HepG2 (cell line): Measurements from ENCODE around the gene SH2D7. TPM values are rescaled to one million over a fixed set of nuclear protein-coding genes. Genes with fewer than 3 reads are reported as not detected.

Experiments used
- ATAC-seq: fragments of 200-7000 bp; cut with Tn5 transposase; 3 replicates; pipeline ENCODE4 v1.9.1; 2020; ENCODE audit warnings: mild to moderate bottlenecking, moderate library complexity
- BruUV-seq: library from RNA; stranded (reverse); fragments of 400-500 nt; replicated peaks from 2 replicates; lab custom pipeline; 2021; lab: Mats Ljungman, UMichigan
- CTCF ChIA-PET: fragments of 300-600 bp; formaldehyde crosslinking; extraction: SDS; loops from one replicate; lab custom pipeline; 2021; ENCODE audit warnings: low total read pairs, inconsistent platforms, low intra/inter-chr PET ratio; lab: Yijun Ruan, JAX
- POLR2A ChIA-PET: fragments of 350-600 bp; sonication (Branson Sonifier 250); formaldehyde crosslinking; loops from one replicate; lab custom pipeline; 2020; ENCODE audit warnings: antibody characterized with exemption, inconsistent platforms; lab: Yijun Ruan, JAX
- DNase-seq: peaks from one replicate; pipeline ENCODE4 v3.0.0-alpha.2; 2015; ENCODE audit warnings: low spot score
- FAIRE-seq: peaks from 3 replicates; lab custom pipeline; 2011; peaks lifted over from hg19 to GRCh38; lab: Jason Lieb, UNC
- H2AFZ ChIP-seq: one replicate; pipeline ENCODE4 v1.6.1; 2011; ENCODE audit warnings: low read length, inconsistent platforms
- H3K27ac ChIP-seq: fragments of 300-600 bp; 3 replicates; pipeline ENCODE4 v1.8.0; 2011; ENCODE audit warnings: mixed run types, mild to moderate bottlenecking, mixed read lengths, low read length, inconsistent platforms; ENCODE audit not compliant: insufficient read depth; ENCODE audit errors: extremely low read length
- H3K27me3 ChIP-seq, 2 experiments: fragments of 200-600 bp in 1 of 2; 2 replicates in 1 of 2; 3 replicates in 1 of 2; pipeline versions ENCODE4 v1.6.0 to v1.8.0; 2011; ENCODE audit warnings: low read length in 2 of 2, mild to moderate bottlenecking in 2 of 2, moderate library complexity in 2 of 2, inconsistent platforms in 1 of 2; ENCODE audit not compliant: insufficient read depth in 2 of 2, control insufficient read depth in 1 of 2
- H3K36me3 ChIP-seq, 2 experiments: fragments of 200-600 bp in 1 of 2; replicated peaks in 1 of 2; 2 replicates in 1 of 2; 3 replicates in 1 of 2; pipeline versions ENCODE4 v1.5.1 to v1.8.0; 2011; ENCODE audit warnings: low read length in 2 of 2, inconsistent platforms in 1 of 2; ENCODE audit not compliant: insufficient read depth in 2 of 2, control insufficient read depth in 1 of 2
- H3K4me1 ChIP-seq: 2 replicates; pipeline ENCODE4 v1.5.1; 2012; ENCODE audit warnings: low read length, inconsistent platforms; ENCODE audit not compliant: insufficient read depth
- H3K4me2 ChIP-seq: 2 replicates; pipeline ENCODE4 v1.6.0; 2011; ENCODE audit warnings: low read depth, low read length, inconsistent platforms
- H3K4me3 ChIP-seq, 3 experiments: fragments of 200-600 bp in 1 of 3; sonication (generic), shearing (Covaris generic) in 1 of 3; replicated peaks in 1 of 3; 2 replicates each; pipeline ENCODE4 v1.5.1; 2011 to 2016; ENCODE audit warnings: low read length in 3 of 3, inconsistent platforms in 2 of 3, low read depth in 2 of 3, mild to moderate bottlenecking in 2 of 3, control low read depth in 1 of 3, mixed read lengths in 1 of 3; ENCODE audit not compliant: insufficient read depth in 1 of 3
- H3K79me2 ChIP-seq: one replicate; pipeline ENCODE4 v1.6.1; 2011; ENCODE audit warnings: low read length, inconsistent platforms; ENCODE audit not compliant: insufficient read depth
- H3K9ac ChIP-seq: 2 replicates; pipeline ENCODE4 v1.6.0; 2011; ENCODE audit warnings: mild to moderate bottlenecking, low read depth, low read length, inconsistent platforms; ENCODE audit not compliant: insufficient read depth
- H3K9me3 ChIP-seq: 2 replicates; pipeline ENCODE4 v1.5.1; 2012; ENCODE audit warnings: mild to moderate bottlenecking, low read length
- H4K20me1 ChIP-seq: 2 replicates; pipeline ENCODE4 v1.6.0; 2011; ENCODE audit warnings: inconsistent platforms, mild to moderate bottlenecking, low read length, moderate library complexity; ENCODE audit not compliant: insufficient read depth
- CHD4 ChIP-seq: fragments of 200-600 bp; sonication (generic); IDR thresholded peaks from 2 replicates; pipeline ENCODE4 v1.7.0; 2017; ENCODE audit warnings: mild to moderate bottlenecking, low read length, borderline replicate concordance
- HNF4A ChIP-seq: sonication (generic); formaldehyde crosslinking; IDR thresholded peaks from 2 replicates; pipeline ENCODE4 v1.4.0; 2020; ENCODE audit warnings: missing genetic modification reagents
- KDM1A ChIP-seq: IDR thresholded peaks from 2 replicates; pipeline ENCODE4 v1.6.1; 2016; ENCODE audit warnings: missing compliant biosample characterization
- MTA1 ChIP-seq: sonication (generic); formaldehyde crosslinking; IDR thresholded peaks from 2 replicates; pipeline ENCODE4 v1.4.0; 2020; ENCODE audit warnings: missing genetic modification reagents, mild to moderate bottlenecking, borderline replicate concordance
- ZMYM3 ChIP-seq: sonication (generic); formaldehyde crosslinking; IDR thresholded peaks from 2 replicates; pipeline ENCODE4 v1.5.1; 2020; ENCODE audit warnings: mild to moderate bottlenecking, missing genetic modification reagents
- ZNF10 ChIP-seq: sonication (generic); formaldehyde crosslinking; IDR thresholded peaks from 2 replicates; pipeline ENCODE4 v1.4.0; 2020; ENCODE audit warnings: mild to moderate bottlenecking, low read depth, missing genetic modification reagents, borderline replicate concordance
- ZNF629 ChIP-seq: sonication (generic); formaldehyde crosslinking; conservative IDR thresholded peaks from 2 replicates; pipeline ENCODE4 v1.5.0; 2020; ENCODE audit warnings: missing genetic modification reagents
- WGBS: methylation state at CpG from one replicate; pipeline ENCODE4 v1.1.6; 2017; ENCODE audit warnings: low lambda C conversion rate; 5-methylcytosine and 5-hydroxymethylcytosine counted together
- in situ Hi-C: cut with HindIII; loops from 2 replicates; pipeline ENCODE4 v1.10.0; 2017; ENCODE audit warnings: low pct_unique_long_range_greater_than_20kb; ENCODE audit not compliant: extremely low pct_ligation_motif_present
- intact Hi-C: fragments of 100-400 bp; cut with micrococcal nuclease; formaldehyde crosslinking; loops from one replicate; pipeline ENCODE4 v1.10.0; 2022; ENCODE audit not compliant: unreplicated experiment
- polyA plus RNA-seq, 8 experiments: library from polyadenylated mRNA; depleted of rRNA in 3 of 8; stranded (reverse) in 7 of 8; unstranded in 1 of 8; fragments of >200 nt; fragmentation: Illumina TruSeq in 4 of 8; extraction: Trizol in 4 of 8; gene quantifications; 2 replicates each; pipeline versions ENCODE4 v1.2.1 to v1.2.3, GENCODE V29; 2011 to 2016; ENCODE audit warnings: low read depth in 4 of 8, missing spikeins in 1 of 8, mixed read lengths in 1 of 8; ENCODE audit not compliant: insufficient read depth in 1 of 8
- total RNA-seq, 5 experiments: library from RNA; depleted of rRNA; stranded (reverse); fragments of >200 nt; fragmentation: Illumina TruSeq; extraction: Trizol; gene quantifications; 2 replicates each; pipeline ENCODE4 v1.2.3, GENCODE V29; 2016; ENCODE audit warnings: low read depth in 1 of 5
- TF ChIP-seq, protein P1 (sequence below): IDR thresholded peaks from 2 replicates; pipeline ENCODE4 v1.6.1; 2018; ENCODE audit warnings: missing genetic modification reagents

The SH2D7 gene
- total and polyA plus RNA-seq, 2 of the 13 experiments (the other 11 are each of a cell fraction or from before 2014, with no cell fraction given), result not detected

DNA sequence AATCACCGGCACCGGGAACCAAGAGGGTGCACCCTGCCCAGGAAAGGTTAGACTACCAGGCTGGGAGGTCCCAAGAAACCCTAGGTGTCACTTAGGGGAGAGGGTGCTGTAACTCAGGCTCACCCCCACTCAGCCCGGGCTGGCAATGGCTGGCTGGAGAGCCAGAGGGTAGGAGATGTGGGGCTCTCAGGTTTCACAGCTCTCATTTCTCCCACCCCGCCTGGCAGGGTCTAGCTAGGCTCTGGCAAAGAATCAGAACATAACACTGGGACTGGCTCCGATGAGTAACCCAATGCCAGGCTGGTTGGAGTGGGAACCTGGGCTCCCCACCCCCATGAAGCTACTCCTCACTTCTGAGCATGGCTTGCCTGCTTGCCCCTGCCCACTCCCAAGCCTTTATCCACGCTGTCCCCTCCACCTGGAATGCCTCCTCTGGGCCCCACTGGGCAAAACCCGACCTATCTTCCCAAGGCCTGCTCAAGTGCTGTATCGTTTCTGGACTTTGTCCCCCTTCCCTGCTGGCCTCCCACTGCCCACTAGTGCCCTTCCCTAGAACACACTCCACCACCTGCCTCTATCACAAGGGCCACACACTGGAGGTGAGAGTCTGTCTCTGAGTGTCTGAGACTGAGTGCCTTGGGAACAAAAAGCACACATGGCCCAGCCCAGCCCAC lies 36.9 kb downstream of the SH2D7 start:
- no peak overlapping the region for H3K9ac ChIP-seq
- TF ChIP-seq, protein P1, sequence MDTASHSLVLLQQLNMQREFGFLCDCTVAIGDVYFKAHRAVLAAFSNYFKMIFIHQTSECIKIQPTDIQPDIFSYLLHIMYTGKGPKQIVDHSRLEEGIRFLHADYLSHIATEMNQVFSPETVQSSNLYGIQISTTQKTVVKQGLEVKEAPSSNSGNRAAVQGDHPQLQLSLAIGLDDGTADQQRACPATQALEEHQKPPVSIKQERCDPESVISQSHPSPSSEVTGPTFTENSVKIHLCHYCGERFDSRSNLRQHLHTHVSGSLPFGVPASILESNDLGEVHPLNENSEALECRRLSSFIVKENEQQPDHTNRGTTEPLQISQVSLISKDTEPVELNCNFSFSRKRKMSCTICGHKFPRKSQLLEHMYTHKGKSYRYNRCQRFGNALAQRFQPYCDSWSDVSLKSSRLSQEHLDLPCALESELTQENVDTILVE (CRISPR knock-in tag), result no peak
- peak; percentile 46 for TF ChIP-seq HNF4A (CRISPR knock-in tag)
- DNase-seq, result no peak
- H3K36me3 ChIP-seq, result no peaks in the 10 kb centered on the region
- H4K20me1 ChIP-seq, result no peaks in the 10 kb centered on the region
- intact Hi-C loops (no loop called here), in situ Hi-C loops (no loop called here)
- no peak overlapping the region for H3K4me3 ChIP-seq
- peaks cover 2 to 14% of the 10 kb centered on the region in 2 experiments; a peak in 2 of 5 replicates for H3K27me3 ChIP-seq
- H2AFZ ChIP-seq, result no peak overlapping the region
- no peak for FAIRE-seq
- 25% methylated on average over 6 of the region's 8 CpGs for WGBS
- H3K4me1 ChIP-seq, result peaks cover 39% of the 10 kb centered on the region
- H3K79me2 ChIP-seq, result no peaks in the 10 kb centered on the region
- CTCF ChIA-PET, result no interaction called here
- BruUV-seq, result no TSS peak
- H3K4me2 ChIP-seq, result no peak overlapping the region
- POLR2A ChIA-PET, result no interaction called here
- no peak overlapping the region for H3K27ac ChIP-seq
- ATAC-seq, result no peak
- H3K9me3 ChIP-seq, result no peaks in the 10 kb centered on the region

DNA sequence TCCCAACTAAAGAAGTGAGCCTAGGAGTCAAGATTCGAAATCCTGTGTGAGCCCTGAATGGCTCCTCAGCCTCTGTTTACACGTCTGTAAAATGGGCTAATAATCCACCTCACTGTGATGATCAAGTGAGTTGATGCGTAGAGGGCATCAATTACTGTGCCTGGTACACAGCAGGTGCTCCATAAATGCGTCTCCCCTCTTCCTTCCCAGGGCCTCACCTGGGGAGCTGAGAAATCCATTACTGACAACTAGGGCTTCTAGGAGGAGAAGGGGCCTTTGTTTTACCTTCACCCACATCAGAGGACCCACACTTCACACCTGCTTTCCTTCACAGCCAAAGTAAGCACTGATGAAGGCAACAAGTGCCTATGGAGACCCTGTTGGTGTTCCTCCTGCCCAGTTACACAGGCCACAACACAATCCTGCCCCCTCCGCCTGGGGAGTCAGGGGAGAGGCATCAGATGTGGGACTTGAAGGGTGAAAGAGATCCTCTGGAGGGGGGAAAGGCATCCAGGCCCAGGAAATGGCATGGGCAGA lies 37.5 kb downstream of the SH2D7 start:
- Histone ChIP-seq H3K27me3 (peaks cover 2 to 13% of the 10 kb centered on the region in 2 experiments; a peak in 2 of 5 replicates), H2AFZ (no peak overlapping the region), H3K4me1 (peaks cover 39% of the 10 kb centered on the region), H3K4me2 (no peak overlapping the region), H3K4me3 (no peak overlapping the region), H3K27ac (no peak overlapping the region), H3K79me2 (no peaks in the 10 kb centered on the region), H3K9me3 (no peaks in the 10 kb centered on the region)
- in situ Hi-C loops (no loop called here), intact Hi-C loops (no loop called here)
- POLR2A ChIA-PET, result interaction anchor here (2.8 kb wide), 1 partner anchor 20 kb away, joined by 11 read pairs; the partner anchor contains the start of gene IDH3A
- BruUV-seq, result no TSS peak
- ATAC-seq, result no peak
- FAIRE-seq, result no peak
- no peak for DNase-seq
- CTCF ChIA-PET, result interaction anchor here (2.6 kb wide), 1 partner anchor 66 kb away, joined by 12 read pairs; no protein-coding TSS in a partner anchor
- TF ChIP-seq MTA1 (no peak), ZNF629 (CRISPR knock-in tag) (peak; percentile 90), ZMYM3 (CRISPR knock-in tag) (peak; percentile 72), KDM1A (CRISPR knock-in tag) (0 out of 2 replicates have a peak, but pooled peaks have one; percentile 46), ZNF10 (CRISPR knock-in tag) (no peak), CHD4 (0 out of 2 replicates have a peak, but pooled peaks have one; percentile 64)
- TF ChIP-seq, all 625 proteins: peak for 4
- Histone ChIP-seq H3K36me3 (no peaks in the 10 kb centered on the region), H3K9ac (no peak overlapping the region), H4K20me1 (no peaks in the 10 kb centered on the region)
- WGBS, result 62% methylated on average over 4 of the region's 5 CpGs
